ENCODE results near the gene TNRC6A.

TNRC6A gene

GRCh38 chr16:24718967-24719521, 10.4 kb upstream of the TNRC6A start:
- Histone ChIP-seq H3K4me1 (no peaks in the 10 kb centered on the region), H3K27ac (no peak overlapping the region), H3K4me2 (ENCODE audit: low read length) (no peak overlapping the region), H2AFZ (no peak overlapping the region), H3K9me3 (ENCODE audit: control insufficient read depth, low read length) (no peaks in the 10 kb centered on the region), H3K9ac (no peak overlapping the region), H3K79me2 (no peaks in the 10 kb centered on the region), H3K27me3 (ENCODE audit: control insufficient read depth, insufficient read depth, low read length) (no peaks in the 10 kb centered on the region), H3K4me3 (ENCODE audit: low read depth, low read length) (no peak overlapping the region), H3K36me3 (ENCODE audit: control insufficient read depth, insufficient read depth, low read length) (no peaks in the 10 kb centered on the region)
- TF ChIP-seq CTCF (IDR thresholded peaks at IDR 0.05) = no peak

GRCh38 chr16:24721830-24722238, 7.6 kb upstream of the TNRC6A start:
- H3K36me3 ChIP-seq (ENCODE audit: control insufficient read depth, insufficient read depth, low read length) = no peaks in the 10 kb centered on the region
- no peaks in the 10 kb centered on the region for H3K4me1 ChIP-seq
- no peak overlapping the region for H3K4me2 ChIP-seq (ENCODE audit: low read length)
- no peak overlapping the region for H3K27ac ChIP-seq
- no peak for TF ChIP-seq CTCF (IDR thresholded peaks at IDR 0.05)
- H3K27me3 ChIP-seq (ENCODE audit: control insufficient read depth, insufficient read depth, low read length) = no peaks in the 10 kb centered on the region
- H3K9me3 ChIP-seq (ENCODE audit: control insufficient read depth, low read length) = no peaks in the 10 kb centered on the region
- H3K9ac ChIP-seq = no peak overlapping the region
- no peaks in the 10 kb centered on the region for H3K79me2 ChIP-seq
- no peak overlapping the region for H3K4me3 ChIP-seq (ENCODE audit: low read depth, low read length)
- H2AFZ ChIP-seq = no peak overlapping the region

- Histone ChIP-seq H3K4me3 (ENCODE audit: low read depth, low read length) (no peak overlapping the region), H3K79me2 (no peaks in the 10 kb centered on the region), H3K36me3 (ENCODE audit: control insufficient read depth, insufficient read depth, low read length) (no peaks in the 10 kb centered on the region), H2AFZ (no peak overlapping the region), H3K9me3 (ENCODE audit: control insufficient read depth, low read length) (no peaks in the 10 kb centered on the region), H3K27ac (no peak overlapping the region), H3K4me2 (ENCODE audit: low read length) (no peak overlapping the region), H3K4me1 (peaks cover 2% of the 10 kb centered on the region), H3K9ac (no peak overlapping the region), H3K27me3 (ENCODE audit: control insufficient read depth, insufficient read depth, low read length) (no peaks in the 10 kb centered on the region)
- no peak for TF ChIP-seq CTCF (IDR thresholded peaks at IDR 0.05)
These were observed 5.8 kb upstream of the TNRC6A start for GRCh38 chr16:24723663-24724062.

GRCh38 chr16:24728011-24728410, 1.4 kb upstream of the TNRC6A start:
- no peak for TF ChIP-seq CTCF (IDR thresholded peaks at IDR 0.05)
- H2AFZ ChIP-seq = no peak overlapping the region
- H3K9ac ChIP-seq = no peak overlapping the region
- H3K36me3 ChIP-seq (ENCODE audit: control insufficient read depth, insufficient read depth, low read length) = no peaks in the 10 kb centered on the region
- no peaks in the 10 kb centered on the region for H3K9me3 ChIP-seq (ENCODE audit: control insufficient read depth, low read length)
- no peaks in the 10 kb centered on the region for H3K27me3 ChIP-seq (ENCODE audit: control insufficient read depth, insufficient read depth, low read length)
- H3K4me2 ChIP-seq (ENCODE audit: low read length) = no peak overlapping the region
- H3K4me1 ChIP-seq = peaks cover 18% of the 10 kb centered on the region
- H3K27ac ChIP-seq = no peak overlapping the region
- no peak overlapping the region for H3K4me3 ChIP-seq (ENCODE audit: low read depth, low read length)
- peaks cover 18% of the 10 kb centered on the region for H3K79me2 ChIP-seq

GRCh38 chr16:24728891-24729242, 584 bp upstream of the TNRC6A start:
- peak overlapping the region; percentile 79 for H3K9ac ChIP-seq
- peak overlapping the region; percentile 95 for H3K27ac ChIP-seq
- H3K4me3 ChIP-seq (ENCODE audit: low read depth, low read length) = peak overlapping the region; percentile 88
- H3K4me1 ChIP-seq = peaks cover 20% of the 10 kb centered on the region
- no peaks in the 10 kb centered on the region for H3K27me3 ChIP-seq (ENCODE audit: control insufficient read depth, insufficient read depth, low read length)
- H3K36me3 ChIP-seq (ENCODE audit: control insufficient read depth, insufficient read depth, low read length) = no peaks in the 10 kb centered on the region
- no peak for TF ChIP-seq CTCF (IDR thresholded peaks at IDR 0.05)
- H2AFZ ChIP-seq = peak overlapping the region; percentile 91
- H3K4me2 ChIP-seq (ENCODE audit: low read length) = peak overlapping the region; percentile 60
- H3K9me3 ChIP-seq (ENCODE audit: control insufficient read depth, low read length) = no peaks in the 10 kb centered on the region
- peaks cover 26% of the 10 kb centered on the region for H3K79me2 ChIP-seq

Data from parathyroid adenoma (tissue), 2 donors.